Activated naive CD4-positive, alpha-beta T cell treated with anti-CD3 and anti-CD28 coated beads, Interleukin-2, amount 50 U/mL, for 16 hours (primary cell): ENCODE measurements around the gene C22orf39.

Experiments
- DNase-seq: peaks from one replicate; pipeline ENCODE4 v3.0.0-alpha.2; 2020

Gene C22orf39

DNA sequence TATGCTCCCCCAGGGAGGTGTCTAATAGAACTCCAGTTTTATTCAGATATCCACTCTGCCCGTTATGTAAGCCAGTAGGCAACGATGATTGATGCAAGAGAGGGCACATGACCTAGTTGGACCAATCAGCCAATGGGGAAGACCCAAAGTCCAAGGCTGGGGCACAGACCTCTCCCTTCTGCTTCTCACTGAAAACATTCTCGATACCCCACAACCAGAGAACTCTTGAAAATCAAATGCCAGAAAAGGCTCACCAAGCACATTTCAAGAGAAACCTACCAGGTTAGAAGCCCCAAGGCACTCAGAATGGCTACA is 23.4 kb downstream of the C22orf39 start:
- DNase-seq = no peak

GRCh38 chr22:19422440-19423301 is 24.8 kb downstream of the C22orf39 start:
- no peak for DNase-seq

GRCh38 chr22:19420321-19420720 is 27.2 kb downstream of the C22orf39 start:
- DNase-seq = no peak

DNA sequence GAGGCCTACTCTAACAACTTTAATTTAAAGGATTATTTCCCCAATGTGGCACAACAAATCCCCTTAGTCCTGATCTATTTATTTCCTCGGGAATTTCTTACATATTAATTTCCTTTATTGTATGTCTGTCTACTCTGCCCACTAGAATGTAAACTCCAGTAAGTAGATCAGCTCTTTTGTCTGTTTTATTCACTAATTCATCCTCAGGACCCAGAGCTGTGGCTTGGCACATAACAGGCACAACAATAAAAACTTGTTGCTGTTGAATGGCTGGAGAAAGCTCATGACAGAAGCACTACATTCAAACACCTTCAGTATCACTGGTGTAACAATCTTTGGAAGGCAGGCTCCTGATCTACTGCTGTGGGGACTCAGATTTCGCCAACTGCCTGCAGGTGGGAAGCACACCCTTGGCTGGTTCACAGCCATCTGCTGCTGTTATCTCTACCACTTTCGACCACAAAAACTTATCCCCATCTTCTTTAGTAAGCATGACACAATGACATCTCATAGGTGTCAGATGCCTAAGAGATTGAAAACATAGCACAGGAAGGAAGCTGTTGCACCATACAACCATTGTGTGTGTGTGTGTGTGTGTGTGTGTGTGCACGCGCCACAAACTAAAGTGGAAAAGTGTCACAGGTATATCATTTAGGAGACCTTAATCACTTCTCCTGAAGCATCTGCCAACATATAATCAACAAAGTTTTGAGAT is 27.9 kb downstream of the C22orf39 start:
- peak; percentile 24 for DNase-seq

DNA sequence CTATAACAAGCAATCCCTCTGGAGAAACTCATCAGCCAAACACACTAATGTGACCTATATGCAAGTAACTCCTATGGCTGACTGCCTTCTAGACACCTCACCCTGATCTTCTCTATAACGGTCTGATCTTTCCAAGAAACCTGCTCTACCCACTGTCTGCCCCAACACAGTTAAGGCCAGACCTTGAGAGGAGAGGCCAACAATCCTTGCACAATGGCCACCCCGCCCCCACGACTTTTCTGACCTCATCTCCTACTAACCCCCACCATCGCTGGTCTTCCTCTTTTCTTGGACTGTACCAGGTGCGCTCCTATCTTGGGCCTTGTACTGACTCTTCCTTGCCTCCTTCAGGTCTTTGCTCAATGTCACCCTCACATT is 28.4 kb downstream of the C22orf39 start:
- no peak for DNase-seq

DNA sequence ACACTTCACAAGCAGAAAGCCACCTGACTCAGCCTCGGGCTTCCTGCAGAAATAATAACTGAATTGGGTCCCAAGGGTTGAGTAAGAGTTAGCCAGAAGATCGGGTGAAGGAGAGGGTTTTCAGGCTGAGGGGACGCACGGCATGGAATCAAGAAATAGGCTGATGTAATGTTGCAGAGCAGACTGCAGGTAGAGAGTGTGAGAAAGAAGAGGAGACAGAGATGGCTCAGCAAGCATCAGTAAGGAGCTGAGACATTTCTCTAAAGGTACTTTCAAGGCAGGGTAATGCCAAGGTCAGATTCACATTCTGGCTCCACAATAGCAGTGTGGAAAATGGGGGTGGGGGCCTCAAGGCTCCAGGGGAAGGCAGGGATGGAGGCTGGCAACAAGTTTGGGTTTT is 34.6 kb downstream of the C22orf39 start:
- DNase-seq = no peak

DNA sequence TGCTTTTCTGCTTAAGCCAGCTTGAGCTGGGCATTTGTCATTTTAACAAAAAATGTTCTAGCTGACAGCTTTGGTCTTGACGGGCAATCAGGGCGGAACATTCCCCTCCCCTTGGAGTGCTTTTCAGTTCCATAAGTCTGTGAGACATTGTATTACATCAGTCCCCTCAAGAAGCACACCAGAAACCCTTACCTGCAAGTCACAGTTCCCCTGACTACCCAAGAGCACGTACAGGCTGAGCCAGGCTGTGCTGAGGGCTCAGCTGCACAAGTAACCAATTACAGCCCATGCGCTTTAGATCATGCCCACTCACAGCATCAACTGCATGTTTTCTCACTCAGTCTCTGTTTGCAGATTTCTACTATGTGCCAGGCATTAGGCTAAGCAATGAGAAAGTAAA is 35.0 kb downstream of the C22orf39 start:
- no peak for DNase-seq

GRCh38 chr22:19411690-19412045 is 35.8 kb downstream of the C22orf39 start:
- DNase-seq = no peak

DNA sequence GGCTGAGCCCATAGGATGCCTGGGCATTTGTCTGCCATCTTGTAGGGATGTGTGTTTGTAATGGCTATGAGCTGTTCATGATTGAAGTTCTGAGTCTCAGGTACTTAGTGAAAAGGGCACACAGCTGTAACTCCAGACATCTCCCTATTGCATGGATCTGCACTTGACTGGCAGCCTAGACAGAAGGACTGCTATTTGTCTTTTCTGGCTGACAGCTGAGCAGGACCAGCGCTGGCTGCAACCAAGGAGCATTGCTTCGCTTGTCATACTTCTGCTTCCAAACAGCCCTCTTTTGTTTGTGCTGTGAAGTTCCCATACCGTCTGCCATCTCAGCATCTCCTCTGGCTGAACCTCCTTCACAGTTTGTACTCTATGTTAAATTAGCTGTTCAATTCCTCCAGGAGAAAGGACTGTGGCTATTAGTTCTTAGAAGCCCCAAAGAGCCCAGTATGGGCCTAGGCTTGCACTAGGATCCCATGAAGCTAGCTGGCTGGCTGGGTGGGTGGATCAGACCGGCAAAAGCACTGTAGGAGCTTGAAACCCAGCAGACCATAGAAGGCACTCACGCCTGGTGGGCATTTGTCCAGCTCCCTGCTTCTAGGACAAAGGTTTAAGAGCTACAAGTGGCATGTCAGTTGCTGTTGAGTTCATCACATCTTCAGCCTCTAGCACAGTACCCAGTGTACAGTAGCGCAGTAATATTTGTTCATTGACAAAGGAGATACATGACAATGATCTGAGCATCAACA is 36.4 kb downstream of the C22orf39 start:
- DNase-seq = no peak

DNA sequence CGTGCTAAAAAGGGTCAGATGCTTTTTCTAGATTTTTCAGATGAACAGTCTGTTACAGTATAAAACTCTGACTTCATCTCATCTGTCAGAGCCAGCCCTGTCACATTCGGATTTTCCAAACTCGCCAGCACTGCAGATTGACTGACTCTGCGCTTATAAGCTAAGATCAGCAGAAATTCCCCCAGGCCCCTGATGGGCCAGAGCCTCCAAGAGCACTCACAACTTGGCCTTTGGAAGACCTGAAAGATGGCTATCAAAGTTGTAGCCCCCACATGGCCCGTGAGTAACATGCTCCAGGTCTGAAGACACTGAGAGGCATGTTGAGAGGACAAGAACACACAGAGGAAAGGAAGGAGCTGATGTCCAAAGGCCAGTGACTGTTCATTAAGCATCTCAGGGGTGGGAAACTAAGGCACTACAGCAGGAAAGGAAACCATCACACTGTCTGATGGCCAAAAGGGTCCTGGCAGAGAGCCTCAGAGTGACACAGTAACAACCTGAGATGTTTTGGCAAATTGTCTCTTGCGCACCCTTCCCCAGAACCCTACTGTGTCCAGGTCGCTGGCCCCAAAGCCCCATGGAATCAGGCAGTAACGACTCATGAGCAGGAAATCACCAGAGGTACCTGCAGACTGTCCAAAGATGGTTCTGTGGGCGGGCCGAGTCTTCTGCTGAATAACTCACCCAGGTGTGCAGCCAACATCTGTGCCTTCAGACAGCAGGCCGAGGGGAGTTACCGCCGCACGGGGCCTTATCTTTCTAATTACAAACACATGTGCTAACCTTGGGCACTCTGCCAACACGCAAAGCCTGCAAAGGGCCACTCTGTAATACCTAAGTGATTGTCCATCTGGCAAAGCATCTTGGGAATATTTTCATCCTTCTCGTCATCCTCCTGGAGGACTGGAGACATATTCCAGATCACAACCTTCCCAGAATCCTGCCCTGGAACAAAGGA is 39.6 kb downstream of the C22orf39 start:
- no peak for DNase-seq

GRCh38 chr22:19406846-19407245 is 40.7 kb downstream of the C22orf39 start:
- DNase-seq = no peak

- no peak for DNase-seq
Measured at GRCh38 chr22:19406281-19406811, 41.2 kb downstream of the C22orf39 start.

GRCh38 chr22:19405652-19406051 is 41.9 kb downstream of the C22orf39 start:
- DNase-seq = no peak

DNA sequence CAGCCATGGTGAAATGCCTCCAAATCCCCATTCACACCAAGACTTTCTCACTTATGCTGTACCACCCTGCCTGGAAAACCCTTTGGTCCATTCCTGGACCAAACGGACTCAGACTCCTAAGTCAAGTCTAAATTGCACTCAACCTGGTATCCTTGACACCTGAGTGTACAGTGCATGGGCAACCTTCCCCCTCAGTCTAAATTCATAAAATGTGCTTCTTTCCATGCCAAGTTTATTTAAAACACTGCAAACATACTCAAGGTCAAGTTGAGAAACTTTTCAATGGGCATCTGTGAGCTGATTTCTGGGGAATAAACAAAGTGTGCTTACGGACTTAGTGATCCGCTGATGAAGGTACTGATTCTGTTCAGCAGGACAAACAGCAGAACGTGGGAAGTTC is 42.4 kb downstream of the C22orf39 start:
- no peak for DNase-seq

DNA sequence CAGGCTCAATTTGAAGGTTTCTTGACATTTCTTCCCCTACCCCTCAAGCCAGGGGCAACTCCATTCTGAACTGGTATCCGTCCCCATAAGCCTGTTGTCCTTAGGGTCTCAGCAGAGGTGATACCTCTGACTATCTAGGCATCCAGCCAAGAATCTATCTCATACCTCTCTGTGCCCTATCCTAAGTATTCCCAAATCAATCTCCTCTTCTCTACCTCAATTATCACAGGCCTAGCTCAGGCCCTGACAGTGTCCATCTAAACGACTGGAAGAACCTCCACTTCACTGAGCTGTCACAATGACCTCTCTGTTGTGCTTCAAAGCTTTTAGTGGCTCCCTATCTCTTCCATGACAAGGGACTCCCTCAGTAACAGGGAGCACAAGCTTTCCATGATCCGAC is 42.8 kb downstream of the C22orf39 start:
- DNase-seq = no peak

DNA sequence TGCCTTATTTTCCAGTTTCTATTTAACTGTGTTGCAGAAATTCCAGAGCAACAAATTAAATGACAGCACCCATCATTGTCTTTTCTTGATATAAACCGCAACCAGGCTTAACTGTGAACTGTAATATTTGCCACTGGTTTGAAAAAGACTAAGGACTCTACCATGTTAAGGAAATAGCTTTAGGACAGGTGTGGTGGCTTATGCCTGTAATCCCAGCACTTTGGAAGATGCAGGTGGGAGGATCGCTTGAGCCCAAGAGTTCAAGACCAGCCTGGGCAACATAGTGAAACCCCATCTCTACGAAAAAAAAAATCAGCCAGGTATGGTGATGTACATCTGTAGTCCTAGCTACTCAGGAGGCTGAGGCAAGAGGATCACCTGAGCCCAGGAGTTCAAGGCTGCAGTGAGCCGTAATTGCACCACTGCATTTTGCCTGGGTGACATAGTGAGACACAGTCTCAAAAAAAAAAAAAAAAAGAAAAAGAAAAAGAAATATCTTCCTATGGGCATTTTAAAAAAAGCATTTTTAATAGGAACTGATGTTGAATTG is 44.8 kb downstream of the C22orf39 start:
- DNase-seq = no peak

GRCh38 chr22:19401483-19401882 is 46.0 kb downstream of the C22orf39 start:
- no peak for DNase-seq

- DNase-seq = no peak
Measured at GRCh38 chr22:19400881-19401280, 46.6 kb downstream of the C22orf39 start.

DNA sequence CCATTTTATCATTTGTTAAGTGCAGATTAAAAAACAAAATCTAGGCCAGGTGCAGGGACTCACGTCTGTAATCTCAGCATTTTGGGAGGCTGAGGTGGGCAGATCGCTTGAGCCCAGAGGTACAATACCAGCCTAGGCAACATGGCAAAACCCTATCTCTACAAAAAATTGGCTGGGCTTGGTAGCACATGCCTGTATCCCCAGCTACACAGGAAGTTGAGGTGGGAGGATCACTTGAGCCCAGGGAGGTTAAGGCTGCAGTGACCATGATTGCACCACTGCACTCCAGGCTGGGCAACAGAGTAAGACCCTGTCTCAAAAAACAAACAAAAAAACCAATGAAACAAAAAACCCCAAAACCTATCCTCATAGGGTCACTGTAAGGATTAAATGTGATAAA is 48.9 kb downstream of the C22orf39 start:
- no peak for DNase-seq

GRCh38 chr22:19398206-19398605 is 49.3 kb downstream of the C22orf39 start:
- DNase-seq = no peak

GRCh38 chr22:19397734-19398104 is 49.8 kb downstream of the C22orf39 start:
- no peak for DNase-seq
